Superior temporal gyrus (tissue), 1 donor: ENCODE measurements around the gene SLC10A3.
"Not testable (repeated sequence)": the region's sequence is repeated elsewhere in the genome, so short reads cannot be mapped to it uniquely, and the experiment has no call there.

ENCODE experiments used
- DNase-seq: peaks from one replicate; pipeline ENCODE4 v3.0.0-alpha.2; 2016; ENCODE audit errors: extremely low spot score

Gene SLC10A3

DNA sequence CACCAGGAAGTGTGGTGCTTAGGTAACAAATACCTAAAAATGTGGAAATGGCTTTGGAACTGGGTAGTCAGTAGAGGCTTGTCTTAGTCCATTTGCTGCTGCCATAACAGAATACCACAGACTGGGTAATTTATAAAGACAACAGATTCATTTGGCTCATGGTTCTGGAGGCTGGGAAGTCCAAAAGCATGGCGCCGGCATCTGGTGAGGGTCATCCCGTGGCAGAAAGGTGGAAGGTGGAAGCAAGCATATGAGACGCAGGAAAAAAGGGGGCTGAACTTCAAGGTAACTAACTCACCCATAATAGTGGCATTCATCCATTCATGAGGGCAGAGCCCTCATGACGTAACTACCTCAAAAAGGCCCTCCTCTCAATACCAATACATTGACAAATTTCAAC, 19.0 kb upstream of the SLC10A3 start:
- no peak for DNase-seq

- no peak for DNase-seq
These were observed 17.9 kb upstream of the SLC10A3 start for GRCh38 chrX:154508384-154508745.

- DNase-seq: no peak
These were observed 17.4 kb upstream of the SLC10A3 start for GRCh38 chrX:154507673-154508383.

- no peak for DNase-seq
These were observed 16.3 kb upstream of the SLC10A3 start for GRCh38 chrX:154506483-154507332.

DNA sequence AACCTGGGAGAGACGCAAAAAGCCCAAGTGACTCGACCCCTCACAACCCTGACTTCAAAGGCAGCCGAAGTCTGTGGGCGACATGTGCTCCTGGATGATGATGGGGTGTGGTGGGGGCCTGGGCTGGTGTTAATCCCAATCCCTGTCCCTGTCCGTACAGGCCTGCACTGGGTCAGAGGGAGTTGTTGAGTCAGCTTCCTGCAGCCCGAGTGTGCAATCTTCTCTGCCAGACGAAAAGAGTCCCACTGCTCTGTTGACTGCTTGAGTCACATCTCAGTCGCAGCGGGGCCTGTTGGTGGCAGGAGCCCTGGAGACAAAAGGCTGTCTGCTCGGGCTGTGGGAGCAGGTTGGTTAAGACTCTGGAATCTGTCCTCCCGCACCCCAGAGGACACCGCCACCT, 15.3 kb upstream of the SLC10A3 start:
- no peak for DNase-seq

GRCh38 chrX:154502989-154503388, 12.6 kb upstream of the SLC10A3 start:
- no peak for DNase-seq

DNA sequence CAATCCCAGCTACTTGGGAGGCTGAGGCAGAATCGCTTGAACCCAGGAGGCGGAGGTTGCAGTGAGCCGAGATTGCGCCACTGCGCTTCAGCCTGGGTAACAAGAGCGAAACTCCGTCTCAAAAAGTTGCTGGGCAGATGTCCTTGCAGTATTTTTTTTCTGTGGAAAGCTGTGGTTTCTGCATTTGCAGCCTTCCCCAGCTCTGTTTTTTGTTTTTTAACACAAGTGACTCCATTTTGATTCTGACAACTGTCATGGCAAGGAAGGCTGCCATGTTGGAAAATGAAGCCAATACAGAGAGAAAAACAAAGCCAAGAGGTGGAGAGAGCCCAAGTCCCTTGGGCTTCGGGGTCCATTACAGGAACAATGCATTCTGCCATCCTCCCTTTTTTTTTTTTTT, 11.7 kb upstream of the SLC10A3 start:
- no peak for DNase-seq

DNA sequence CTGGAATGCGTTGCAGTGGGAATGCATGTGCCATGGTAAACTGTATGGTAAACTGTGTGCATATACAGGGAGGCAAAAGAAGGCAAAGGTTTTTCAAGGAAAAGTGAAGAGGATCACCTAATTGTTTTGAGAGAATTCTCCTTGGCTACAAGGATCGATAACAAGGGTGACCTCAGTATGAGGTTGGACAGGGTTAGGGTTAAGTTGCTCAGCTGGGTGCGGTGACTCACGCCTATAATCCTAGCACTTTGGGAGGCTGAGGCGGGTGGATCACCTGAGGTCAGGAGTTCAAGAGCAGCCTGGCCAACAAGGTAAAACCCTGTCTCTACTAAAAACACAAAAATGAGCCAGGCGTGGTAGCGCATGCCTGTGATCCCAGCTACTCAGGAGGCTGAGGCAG, 11.0 kb upstream of the SLC10A3 start:
- not testable (repeated sequence) for DNase-seq

GRCh38 chrX:154496591-154497137, 6.2 kb upstream of the SLC10A3 start:
- DNase-seq: not testable (repeated sequence)

DNA sequence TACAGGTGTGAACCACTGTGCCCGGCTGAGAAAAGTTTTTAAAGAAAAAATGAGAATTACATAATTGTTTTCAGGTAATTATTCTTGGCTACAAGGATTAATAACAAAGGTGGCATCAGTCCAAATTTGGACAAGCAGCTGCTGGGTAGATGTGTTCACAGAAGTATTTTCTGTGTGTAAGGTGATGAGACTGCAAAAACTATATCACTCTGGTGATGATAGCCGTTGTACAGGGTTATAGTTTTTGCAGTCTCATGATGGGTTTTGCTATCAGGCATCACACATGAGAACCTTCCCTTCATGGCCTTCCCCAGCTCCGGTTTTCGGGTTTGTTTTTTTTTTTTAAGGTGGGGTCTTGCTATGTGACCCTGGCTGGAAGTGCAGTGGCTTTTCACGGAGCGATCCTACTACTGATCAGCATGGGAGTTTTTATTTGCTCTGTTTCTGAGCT, 5.1 kb upstream of the SLC10A3 start:
- DNase-seq: no peak

GRCh38 chrX:154494715-154495114, 4.3 kb upstream of the SLC10A3 start:
- DNase-seq: no peak

GRCh38 chrX:154490021-154490413, 412 bp downstream of the SLC10A3 start:
- DNase-seq: no peak

- DNase-seq: no peak
These were observed 1.2 kb downstream of the SLC10A3 start for GRCh38 chrX:154489182-154489581.

- DNase-seq: no peak
These were observed 1.9 kb downstream of the SLC10A3 start for GRCh38 chrX:154488336-154489075.

DNA sequence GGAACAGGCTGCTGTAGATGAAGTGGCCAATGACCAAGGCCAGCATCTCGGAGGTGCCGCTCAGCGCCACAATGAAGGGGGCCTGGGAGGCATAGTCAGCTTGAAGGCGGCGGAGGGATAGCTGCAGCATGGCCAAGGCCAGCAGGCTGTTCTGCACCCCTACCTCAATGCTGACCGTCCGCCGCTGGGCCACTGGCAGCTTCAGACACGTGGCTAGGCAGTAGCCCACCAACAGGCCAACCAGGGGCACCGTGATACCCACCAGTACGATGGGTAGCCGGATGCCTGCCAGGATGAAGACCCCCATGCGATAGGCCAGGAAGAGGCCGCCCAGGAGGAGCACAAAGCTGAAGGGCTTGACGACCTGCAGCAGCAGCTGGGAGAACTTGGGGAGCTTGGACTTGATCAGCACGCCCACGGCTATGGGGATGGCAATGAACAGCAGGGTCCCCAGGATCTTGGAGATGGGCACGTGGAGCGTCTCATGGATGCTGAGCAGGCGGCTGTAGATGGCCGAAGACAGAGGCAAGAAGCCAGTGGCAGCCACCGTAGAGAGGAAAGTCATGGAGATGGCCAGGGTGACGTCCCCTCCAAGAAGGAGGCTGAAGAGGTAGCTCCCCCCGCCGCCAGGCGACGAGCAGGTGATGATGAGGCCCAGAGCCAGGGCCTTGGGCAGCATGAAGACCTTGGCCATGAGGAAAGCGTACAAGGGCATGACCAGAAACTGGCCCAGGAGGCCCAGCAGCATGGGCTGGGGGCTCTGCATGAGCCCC, 2.7 kb downstream of the SLC10A3 start:
- no peak for DNase-seq

DNA sequence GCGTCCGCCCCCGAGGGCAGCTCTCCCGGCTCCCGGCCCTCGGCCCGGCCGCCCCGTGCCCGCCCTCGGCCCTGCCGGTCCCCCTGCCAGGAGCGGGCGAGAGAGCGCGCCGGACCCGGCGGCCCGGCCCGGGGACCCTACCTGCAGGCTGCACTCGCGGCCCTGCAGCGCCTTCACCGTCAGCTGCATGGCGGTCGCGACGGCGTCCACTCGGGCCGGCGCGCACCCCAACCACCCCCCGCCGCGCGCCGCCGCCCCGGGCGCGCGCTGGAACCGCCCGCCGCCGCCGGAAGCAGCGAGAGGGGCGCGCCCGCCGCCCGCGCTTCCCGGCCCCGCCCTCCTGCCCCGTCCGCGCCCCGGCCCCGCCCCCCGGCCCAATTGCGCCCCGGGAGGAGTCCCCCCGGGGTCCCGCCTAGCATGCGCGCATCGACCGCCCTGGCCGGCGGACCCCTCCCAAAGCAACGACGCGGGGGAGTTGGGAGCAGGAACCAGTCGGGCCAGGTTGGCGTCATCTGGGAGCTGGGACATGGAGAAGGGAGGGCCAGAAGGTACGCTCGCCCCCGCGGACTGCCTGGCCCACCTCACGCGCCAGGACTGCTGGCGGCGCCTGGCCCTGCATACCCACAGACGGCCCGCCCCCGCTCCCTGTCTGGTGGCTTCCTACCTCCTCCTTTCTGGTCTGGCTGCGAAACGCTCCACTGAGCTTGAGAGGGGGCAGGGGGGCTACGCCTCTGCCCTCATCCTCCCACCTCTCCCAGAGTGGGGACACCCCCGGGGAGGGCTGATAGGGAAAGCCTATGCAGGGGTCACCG, 3.8 kb downstream of the SLC10A3 start, which contains the start of gene UBL4A:
Gene UBL4A, minus strand, starts transcription at position 220 of the 812 bp plus-strand sequence. Its CDS starts 31 bp downstream, at position 189.
- no peak for DNase-seq

DNA sequence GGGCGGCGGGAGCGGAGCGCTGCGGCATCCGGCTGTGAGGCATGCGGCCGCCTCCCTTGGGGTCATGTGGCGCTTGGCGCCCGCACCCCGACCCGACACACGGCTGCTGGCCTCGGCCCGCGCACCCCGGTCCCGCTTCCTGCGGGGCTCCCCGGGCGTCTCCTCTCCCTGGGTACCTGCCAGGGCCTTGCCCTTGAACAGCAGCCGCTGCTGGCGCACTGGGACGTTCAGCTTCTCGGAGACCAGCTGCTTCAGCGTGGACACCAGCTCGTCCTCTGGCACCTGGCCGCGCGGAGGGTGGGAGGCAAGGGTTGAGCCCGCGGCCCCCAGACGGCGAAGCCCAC, 4.4 kb downstream of the SLC10A3 start:
- DNase-seq: no peak

GRCh38 chrX:154485150-154486051, 5.0 kb downstream of the SLC10A3 start:
- no peak for DNase-seq
